ENCODE results near the gene SMIM11.
"Not testable (repeated sequence)": the region's sequence is repeated elsewhere in the genome, so short reads cannot be mapped to it uniquely, and the experiment has no call there.

SMIM11 gene

DNA sequence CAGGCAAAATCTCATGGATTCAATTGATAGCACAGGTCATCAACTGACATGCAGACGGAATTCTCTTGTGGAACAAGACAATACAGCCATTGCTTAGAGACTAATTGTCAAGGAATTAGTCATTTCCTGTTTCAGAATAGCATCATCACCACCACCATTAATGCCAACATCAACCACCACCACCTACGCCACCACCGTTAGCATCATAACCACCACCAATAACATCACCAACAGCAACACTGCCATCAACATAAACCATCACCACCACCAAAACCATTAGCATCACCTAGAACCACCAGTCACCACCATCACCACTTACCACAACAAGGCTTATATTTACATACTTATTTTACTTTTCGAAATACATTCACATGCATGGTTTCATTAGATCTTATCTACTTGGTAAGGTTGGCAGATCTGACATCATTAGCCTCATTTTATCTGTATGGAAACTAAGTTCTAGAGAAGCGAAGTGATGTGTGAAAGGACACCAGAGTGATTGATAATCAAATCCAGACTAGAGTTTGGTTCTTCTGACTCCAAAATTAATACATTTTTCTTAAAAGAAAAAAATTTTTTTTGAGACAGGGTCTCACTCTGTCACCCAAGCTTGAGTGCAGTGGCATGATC lies 42.3 kb downstream of the SMIM11 start:
- DNase-seq (ENCODE audit: low read depth, low spot score) = not testable (repeated sequence)

DNA sequence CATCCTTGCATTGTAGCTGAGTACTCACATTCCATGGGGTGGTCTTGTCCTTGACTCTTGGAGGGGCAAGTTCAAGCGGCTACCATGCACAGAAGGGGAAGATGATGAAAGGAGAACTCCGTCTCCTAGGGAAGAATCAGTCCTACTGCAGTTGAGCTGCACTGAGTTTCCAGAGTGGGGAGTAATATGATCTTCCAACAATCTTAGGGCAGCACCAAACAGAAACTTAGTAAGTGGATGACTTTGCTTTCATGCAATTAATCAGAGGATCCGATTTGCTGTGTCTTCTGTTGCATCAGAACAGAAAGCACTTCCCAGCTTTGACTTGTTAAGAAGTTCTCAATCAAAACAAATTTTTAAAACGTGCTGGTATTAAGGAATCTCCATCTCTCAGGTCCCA lies 48.5 kb downstream of the SMIM11 start, which contains the start of gene SMIM34:
Gene SMIM34, minus strand, starts transcription at position 147 of the 400 bp plus-strand sequence. Its CDS starts 112 bp downstream, at position 35.
- not testable (repeated sequence) for DNase-seq (ENCODE audit: low read depth, low spot score)

DNA sequence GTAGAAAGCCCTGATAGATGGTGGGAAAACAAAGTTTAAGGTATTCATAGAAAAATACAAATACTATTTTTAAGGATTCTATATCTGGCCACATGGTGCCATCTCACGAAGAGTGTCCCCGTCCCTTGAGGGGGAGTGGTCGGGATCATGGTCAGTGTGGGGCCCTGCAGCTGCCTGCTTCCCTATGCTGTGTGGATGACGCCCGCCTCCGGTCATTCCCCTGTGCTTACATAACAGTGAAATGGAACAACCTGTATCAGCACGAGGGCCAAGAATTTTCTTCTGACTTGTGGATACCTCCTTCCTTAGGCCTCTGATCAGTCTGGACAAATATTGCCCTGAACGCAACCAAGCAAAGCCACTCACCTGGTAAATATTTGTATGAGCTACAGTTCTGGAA lies 52.0 kb downstream of the SMIM11 start:
- not testable (repeated sequence) for DNase-seq (ENCODE audit: low read depth, low spot score)

DNA sequence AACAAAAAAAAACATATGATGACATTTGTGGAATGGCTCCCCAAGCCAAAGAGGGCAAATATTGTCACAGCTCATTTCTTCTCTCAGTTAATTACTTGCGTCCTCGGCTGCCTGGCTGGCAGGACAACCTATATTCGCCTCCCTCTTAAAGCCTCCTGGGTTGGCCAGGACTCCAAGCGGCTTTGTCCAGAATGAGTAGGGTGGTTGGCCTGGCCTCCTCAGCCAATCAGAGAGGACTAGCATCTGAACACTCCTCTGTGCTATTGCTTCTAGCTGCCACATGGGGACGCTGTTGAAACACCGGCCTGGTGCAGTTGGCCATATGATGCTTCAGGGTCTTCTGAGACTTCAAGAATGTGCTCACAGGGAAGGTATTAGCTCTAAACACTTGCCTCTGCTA lies 53.1 kb downstream of the SMIM11 start:
- not testable (repeated sequence) for DNase-seq (ENCODE audit: low read depth, low spot score)

DNA sequence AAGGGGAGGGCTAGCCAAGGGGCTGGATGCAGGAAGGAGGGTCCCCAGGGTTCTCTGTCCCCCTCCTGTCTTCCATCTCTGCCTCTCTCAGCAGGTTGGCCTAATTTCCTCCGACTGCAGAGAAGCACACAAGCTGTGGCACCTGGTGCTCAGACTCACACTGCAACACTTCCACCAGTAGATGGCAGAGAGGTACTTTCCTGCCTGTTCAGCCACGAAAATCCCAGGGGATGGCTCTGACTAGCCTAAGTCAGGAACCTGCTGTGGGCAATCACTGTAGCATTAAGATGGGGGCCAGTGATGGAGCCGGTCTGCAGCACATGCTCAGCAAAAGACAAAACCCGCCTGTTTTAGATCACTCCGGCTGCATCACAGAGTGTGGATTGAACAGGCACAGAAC lies 54.4 kb downstream of the SMIM11 start:
- not testable (repeated sequence) for DNase-seq (ENCODE audit: low read depth, low spot score)

All from ELF-1 (cell line).